MM.1S (cell line): ENCODE results near the gene ARID4B.

ENCODE experiments used
- CTCF ChIP-seq: fragments of 300-600 bp; sonication (generic); IDR thresholded peaks from 2 replicates; pipeline ENCODE4 v1.5.1; 2016; ENCODE audit warnings: antibody characterized with exemption, low read length, mixed read lengths
- EZH2 ChIP-seq: fragments of 300-600 bp; sonication (generic); optimal IDR thresholded peaks from 2 replicates; pipeline ENCODE3; 2017; ENCODE audit warnings: low read depth, mild to moderate bottlenecking, antibody characterized with exemption, low read length, mixed read lengths
- EZH2phosphoT487 ChIP-seq: fragments of 300-600 bp; sonication (generic); IDR thresholded peaks from 2 replicates; pipeline ENCODE4 v1.6.1; 2018; ENCODE audit warnings: antibody characterized with exemption, low read length

- TF ChIP-seq EZH2, result no peak
- no peak for TF ChIP-seq CTCF
- TF ChIP-seq EZH2phosphoT487, result no peak
Observed at GRCh38 chr1:235160383-235160956, 167.5 kb downstream of the ARID4B start.
